GM18519 (cell line): ENCODE results near the gene NKAIN2.

ENCODE experiments used
- ATAC-seq: cut with Tn5 transposase; IDR thresholded peaks from one replicate; pipeline ENCODE4 v1.9.1; 2021; ENCODE audit warnings: mild to moderate bottlenecking, moderate library complexity; ENCODE audit not compliant: unreplicated experiment, low FRiP score

Gene NKAIN2

GRCh38 chr6:124859366-124859765 is 1055.7 kb downstream of the NKAIN2 start:
- no peak for ATAC-seq

- ATAC-seq: no peak
Observed at GRCh38 chr6:124866040-124866439, 1062.4 kb downstream of the NKAIN2 start.

- ATAC-seq: no peak
Observed at GRCh38 chr6:124867121-124867520, 1063.5 kb downstream of the NKAIN2 start.

- no peak for ATAC-seq
Observed at GRCh38 chr6:124868481-124868880, 1064.8 kb downstream of the NKAIN2 start.

- no peak for ATAC-seq
Observed at GRCh38 chr6:124869416-124869815, 1065.8 kb downstream of the NKAIN2 start.

GRCh38 chr6:124870611-124871459 is 1067.2 kb downstream of the NKAIN2 start:
- ATAC-seq: no peak

- peak; percentile 65 for ATAC-seq
Observed at GRCh38 chr6:124872361-124873065, 1068.8 kb downstream of the NKAIN2 start.

GRCh38 chr6:124873066-124873410 is 1069.4 kb downstream of the NKAIN2 start:
- peak; percentile 21 for ATAC-seq
